HepG2 (cell line): ENCODE measurements around the gene FOXE3. TPM values are rescaled to one million over a fixed set of nuclear protein-coding genes. Genes with fewer than 3 reads are reported as not detected.

Experiments
- ATAC-seq: fragments of 200-7000 bp; cut with Tn5 transposase; 3 replicates; pipeline ENCODE4 v1.9.1; 2020; ENCODE audit warnings: mild to moderate bottlenecking, moderate library complexity
- BruUV-seq: library from RNA; stranded (reverse); fragments of 400-500 nt; replicated peaks from 2 replicates; lab custom pipeline; 2021; lab: Mats Ljungman, UMichigan
- CTCF ChIA-PET: fragments of 300-600 bp; formaldehyde crosslinking; extraction: SDS; loops from one replicate; lab custom pipeline; 2021; ENCODE audit warnings: low total read pairs, inconsistent platforms, low intra/inter-chr PET ratio; lab: Yijun Ruan, JAX
- POLR2A ChIA-PET: fragments of 350-600 bp; sonication (Branson Sonifier 250); formaldehyde crosslinking; loops from one replicate; lab custom pipeline; 2020; ENCODE audit warnings: antibody characterized with exemption, inconsistent platforms; lab: Yijun Ruan, JAX
- DNase-seq: peaks from one replicate; pipeline ENCODE4 v3.0.0-alpha.2; 2015; ENCODE audit warnings: low spot score
- FAIRE-seq: peaks from 3 replicates; lab custom pipeline; 2011; peaks lifted over from hg19 to GRCh38; lab: Jason Lieb, UNC
- H2AFZ ChIP-seq: one replicate; pipeline ENCODE4 v1.6.1; 2011; ENCODE audit warnings: low read length, inconsistent platforms
- H3K27ac ChIP-seq: fragments of 300-600 bp; 3 replicates; pipeline ENCODE4 v1.8.0; 2011; ENCODE audit warnings: mixed run types, mild to moderate bottlenecking, mixed read lengths, low read length, inconsistent platforms; ENCODE audit not compliant: insufficient read depth; ENCODE audit errors: extremely low read length
- H3K27me3 ChIP-seq, 2 experiments: fragments of 200-600 bp in 1 of 2; 2 replicates in 1 of 2; 3 replicates in 1 of 2; pipeline versions ENCODE4 v1.6.0 to v1.8.0; 2011; ENCODE audit warnings: low read length in 2 of 2, mild to moderate bottlenecking in 2 of 2, moderate library complexity in 2 of 2, inconsistent platforms in 1 of 2; ENCODE audit not compliant: insufficient read depth in 2 of 2, control insufficient read depth in 1 of 2
- H3K36me3 ChIP-seq, 2 experiments: fragments of 200-600 bp in 1 of 2; replicated peaks in 1 of 2; 2 replicates in 1 of 2; 3 replicates in 1 of 2; pipeline versions ENCODE4 v1.5.1 to v1.8.0; 2011; ENCODE audit warnings: low read length in 2 of 2, inconsistent platforms in 1 of 2; ENCODE audit not compliant: insufficient read depth in 2 of 2, control insufficient read depth in 1 of 2
- H3K4me1 ChIP-seq: 2 replicates; pipeline ENCODE4 v1.5.1; 2012; ENCODE audit warnings: low read length, inconsistent platforms; ENCODE audit not compliant: insufficient read depth
- H3K4me2 ChIP-seq: 2 replicates; pipeline ENCODE4 v1.6.0; 2011; ENCODE audit warnings: low read depth, low read length, inconsistent platforms
- H3K4me3 ChIP-seq, 3 experiments: fragments of 200-600 bp in 1 of 3; sonication (generic), shearing (Covaris generic) in 1 of 3; replicated peaks in 1 of 3; 2 replicates each; pipeline ENCODE4 v1.5.1; 2011 to 2016; ENCODE audit warnings: low read length in 3 of 3, inconsistent platforms in 2 of 3, low read depth in 2 of 3, mild to moderate bottlenecking in 2 of 3, control low read depth in 1 of 3, mixed read lengths in 1 of 3; ENCODE audit not compliant: insufficient read depth in 1 of 3
- H3K79me2 ChIP-seq: one replicate; pipeline ENCODE4 v1.6.1; 2011; ENCODE audit warnings: low read length, inconsistent platforms; ENCODE audit not compliant: insufficient read depth
- H3K9ac ChIP-seq: 2 replicates; pipeline ENCODE4 v1.6.0; 2011; ENCODE audit warnings: mild to moderate bottlenecking, low read depth, low read length, inconsistent platforms; ENCODE audit not compliant: insufficient read depth
- H3K9me3 ChIP-seq: 2 replicates; pipeline ENCODE4 v1.5.1; 2012; ENCODE audit warnings: mild to moderate bottlenecking, low read length
- H4K20me1 ChIP-seq: 2 replicates; pipeline ENCODE4 v1.6.0; 2011; ENCODE audit warnings: inconsistent platforms, mild to moderate bottlenecking, low read length, moderate library complexity; ENCODE audit not compliant: insufficient read depth
- HOXA9 ChIP-seq: sonication (generic); formaldehyde crosslinking; IDR thresholded peaks from 2 replicates; pipeline ENCODE4 v1.8.1; 2022; ENCODE audit warnings: missing genetic modification reagents, mild to moderate bottlenecking, moderate library complexity, borderline replicate concordance
- IKZF1 ChIP-seq: fragments of 450-650 bp; IDR thresholded peaks from 2 replicates; pipeline ENCODE4 v1.7.1; 2016
- PRPF4 ChIP-seq: fragments of 200-400 bp; formaldehyde crosslinking; IDR thresholded peaks from 2 replicates; pipeline ENCODE4 v1.6.1; 2016; ENCODE audit warnings: low read length, low read depth; ENCODE audit not compliant: poor library complexity, severe bottlenecking
- STAT6 ChIP-seq: sonication (generic); formaldehyde crosslinking; IDR thresholded peaks from 2 replicates; pipeline ENCODE4 v1.4.0; 2020; ENCODE audit warnings: missing genetic modification reagents, mild to moderate bottlenecking, borderline replicate concordance
- ZKSCAN1 ChIP-seq: fragments of 150-350 bp; IDR thresholded peaks from 2 replicates; pipeline ENCODE4 v1.6.1; 2014; ENCODE audit warnings: low read length
- WGBS: methylation state at CpG from one replicate; pipeline ENCODE4 v1.1.6; 2017; ENCODE audit warnings: low lambda C conversion rate; 5-methylcytosine and 5-hydroxymethylcytosine counted together
- in situ Hi-C: cut with HindIII; loops from 2 replicates; pipeline ENCODE4 v1.10.0; 2017; ENCODE audit warnings: low pct_unique_long_range_greater_than_20kb; ENCODE audit not compliant: extremely low pct_ligation_motif_present
- intact Hi-C: fragments of 100-400 bp; cut with micrococcal nuclease; formaldehyde crosslinking; loops from one replicate; pipeline ENCODE4 v1.10.0; 2022; ENCODE audit not compliant: unreplicated experiment
- polyA plus RNA-seq, 8 experiments: library from polyadenylated mRNA; depleted of rRNA in 3 of 8; stranded (reverse) in 7 of 8; unstranded in 1 of 8; fragments of >200 nt; fragmentation: Illumina TruSeq in 4 of 8; extraction: Trizol in 4 of 8; gene quantifications; 2 replicates each; pipeline versions ENCODE4 v1.2.1 to v1.2.3, GENCODE V29; 2011 to 2016; ENCODE audit warnings: low read depth in 4 of 8, missing spikeins in 1 of 8, mixed read lengths in 1 of 8; ENCODE audit not compliant: insufficient read depth in 1 of 8
- total RNA-seq, 5 experiments: library from RNA; depleted of rRNA; stranded (reverse); fragments of >200 nt; fragmentation: Illumina TruSeq; extraction: Trizol; gene quantifications; 2 replicates each; pipeline ENCODE4 v1.2.3, GENCODE V29; 2016; ENCODE audit warnings: low read depth in 1 of 5

Gene FOXE3
- total and polyA plus RNA-seq, 2 of the 13 experiments (the other 11 are each of a cell fraction or from before 2014, with no cell fraction given) = not detected

GRCh38 chr1:47384083-47384482 is 32.0 kb upstream of the FOXE3 start:
- FAIRE-seq (no peak), ATAC-seq (no peak), DNase-seq (no peak)
- Histone ChIP-seq H3K4me3 (no peak overlapping the region), H2AFZ (no peak overlapping the region), H3K79me2 (no peaks in the 10 kb centered on the region), H3K9ac (no peak overlapping the region), H3K27ac (no peak overlapping the region), H4K20me1 (no peaks in the 10 kb centered on the region), H3K4me1 (peaks cover 70% of the 10 kb centered on the region), H3K9me3 (no peaks in the 10 kb centered on the region), H3K36me3 (no peaks in the 10 kb centered on the region), H3K4me2 (no peak overlapping the region)
- BruUV-seq = no TSS peak
- in situ Hi-C loops (no loop called here), intact Hi-C loops (no loop called here)
- ChIA-PET POLR2A (interaction anchor here (1.1 kb wide), 1 partner anchor 50 kb away, joined by 3 read pairs; the partner anchor contains the start of gene CMPK1), CTCF (no interaction called here)
- 98% methylated on average over 3 of the region's 3 CpGs for WGBS
- TF ChIP-seq HOXA9 (no peak), ZKSCAN1 (peak; percentile 69; the same call in 1 of the 2 replicates)
- TF ChIP-seq, all 625 proteins: peak for 1
- no peaks in the 10 kb centered on the region for H3K27me3 ChIP-seq

GRCh38 chr1:47385020-47385419 is 31.1 kb upstream of the FOXE3 start:
- Histone ChIP-seq H3K9ac (no peak overlapping the region), H3K79me2 (no peaks in the 10 kb centered on the region), H3K36me3 (no peaks in the 10 kb centered on the region), H3K27ac (no peak overlapping the region), H4K20me1 (no peaks in the 10 kb centered on the region), H2AFZ (no peak overlapping the region), H3K4me1 (peaks cover 70% of the 10 kb centered on the region), H3K4me2 (no peak overlapping the region), H3K27me3 (no peaks in the 10 kb centered on the region), H3K4me3 (no peak overlapping the region), H3K9me3 (no peaks in the 10 kb centered on the region)
- POLR2A ChIA-PET = no interaction called here
- ATAC-seq (no peak), DNase-seq (no peak), FAIRE-seq (no peak)
- BruUV-seq = no TSS peak
- in situ Hi-C loops = loop anchor here (5.0 kb wide), 1 partner anchor 37 kb away; no protein-coding TSS in a partner anchor
- 64% methylated on average over 6 of the region's 6 CpGs for WGBS
- CTCF ChIA-PET = no interaction called here
- intact Hi-C loops = loop anchor here (5.0 kb wide), 1 partner anchor 342 kb away; no protein-coding TSS in a partner anchor
- no peak for TF ChIP-seq PRPF4
- TF ChIP-seq STAT6 = no peak
- TF ChIP-seq IKZF1 = no peak
